K562 (cell line): ENCODE measurements around the gene FOXL2NB. TPM values are rescaled to one million over a fixed set of nuclear protein-coding genes. Genes with fewer than 3 reads are reported as not detected.

ENCODE experiments used
- DEAF1 ChIP-seq: fragments of 450-650 bp; formaldehyde crosslinking; IDR thresholded peaks from 2 replicates; pipeline ENCODE4 v1.4.0; 2020; ENCODE audit warnings: mild to moderate bottlenecking, moderate library complexity
- EP400 ChIP-seq: fragments of 450-650 bp; IDR thresholded peaks from 2 replicates; pipeline ENCODE4 v1.6.1; 2017; ENCODE audit warnings: antibody characterized with exemption, mild to moderate bottlenecking, moderate library complexity
- GABPB1 ChIP-seq: sonication (generic); formaldehyde crosslinking; IDR thresholded peaks from 2 replicates; pipeline ENCODE4 v1.8.0; 2022; ENCODE audit warnings: mild to moderate bottlenecking, missing genetic modification reagents
- MAFK ChIP-seq: IDR thresholded peaks from 2 replicates; pipeline ENCODE4 v1.6.1; 2011; ENCODE audit warnings: low read length, improper control_type of control experiment
- MIER1 ChIP-seq: fragments of 450-650 bp; IDR thresholded peaks from 2 replicates; pipeline ENCODE4 v1.6.1; 2016; ENCODE audit warnings: antibody characterized with exemption, mild to moderate bottlenecking, low read depth
- MYBL2 ChIP-seq, 2 experiments: fragments of 450-650 bp in 1 of 2; sonication (generic) in 1 of 2; formaldehyde crosslinking in 1 of 2; IDR thresholded peaks; 2 replicates each; pipeline versions ENCODE4 v1.6.1 to v1.8.1; 2017 to 2022; ENCODE audit warnings: borderline replicate concordance in 1 of 2, inconsistent platforms in 1 of 2, low read depth in 1 of 2, mild to moderate bottlenecking in 1 of 2, missing genetic modification reagents in 1 of 2, moderate library complexity in 1 of 2
- MYC ChIP-seq, 2 experiments: fragments of 250-450 bp in 1 of 2; sonication (Bioruptor Pico) in 1 of 2; IDR thresholded peaks; 2 replicates each; pipeline versions ENCODE4 v1.5.1 to v1.6.1; 2012 to 2021; ENCODE audit warnings: low read depth in 2 of 2, borderline replicate concordance in 1 of 2, improper control_type of control experiment in 1 of 2, low read length in 1 of 2, mild to moderate bottlenecking in 1 of 2, moderate library complexity in 1 of 2
- PTBP1 ChIP-seq: fragments of 200-400 bp; formaldehyde crosslinking; IDR thresholded peaks from 2 replicates; pipeline ENCODE4 v1.6.1; 2017; ENCODE audit warnings: low read depth, low read length
- UBTF ChIP-seq, 2 experiments: IDR thresholded peaks; 2 replicates each; pipeline ENCODE4 v1.6.1; 2012; ENCODE audit warnings: improper control_type of control experiment in 2 of 2, low read depth in 2 of 2, low read length in 2 of 2, borderline replicate concordance in 1 of 2
- ZFX ChIP-seq: sonication (generic); formaldehyde crosslinking; IDR thresholded peaks from 2 replicates; pipeline ENCODE4 v1.8.0; 2022; ENCODE audit warnings: mild to moderate bottlenecking, missing genetic modification reagents, moderate library complexity
- ZNF584 ChIP-seq: fragments of 200-800 bp; sonication (Bioruptor generic); IDR thresholded peaks from 2 replicates; pipeline ENCODE4 v1.6.1; 2016; ENCODE audit warnings: low read depth, mild to moderate bottlenecking, missing genetic modification characterization, missing compliant biosample characterization
- polyA plus RNA-seq, 8 experiments: library from polyadenylated mRNA; depleted of rRNA in 4 of 8; stranded (reverse) in 5 of 8; unstranded in 3 of 8; fragments of >200 nt; fragmentation: Nextera tagmentation in 2 of 8; fragmentation: Illumina TruSeq in 1 of 8; extraction: Ambion mirVana in 2 of 8; extraction: Trizol in 1 of 8; gene quantifications; 2 replicates each; pipeline versions ENCODE4 v1.2.1 to v1.2.3, GENCODE V29; 2011 to 2014; ENCODE audit warnings: inconsistent platforms in 1 of 8, missing spikeins in 1 of 8
- total RNA-seq, 7 experiments: library from RNA; depleted of rRNA in 6 of 7; stranded (reverse); fragments of >200 nt in 6 of 7; fragmentation: Illumina TruSeq in 2 of 7; extraction: Trizol in 2 of 7; gene quantifications; 2 replicates each; pipeline versions ENCODE4 v1.2.1 to v1.2.3, GENCODE V29; 2011 to 2021; ENCODE audit warnings: low replicate concordance in 1 of 7
- TF ChIP-seq, protein P1 (sequence below), 2 experiments: fragments of 450-650 bp; formaldehyde crosslinking in 1 of 2; IDR thresholded peaks; 2 replicates each; pipeline versions ENCODE4 v1.4.0 to v1.6.1; 2014 to 2020; ENCODE audit warnings: mild to moderate bottlenecking in 2 of 2, borderline replicate concordance in 1 of 2, low read depth in 1 of 2

FOXL2NB gene
- total and polyA plus RNA-seq, 9 of the 15 experiments (the other 6 are each of a cell fraction or from before 2014, with no cell fraction given), result 0.71 to 17.4 (median 9.0) TPM

GRCh38 chr3:138946663-138947494 is at the start of gene FOXL2NB, which contains the start of gene FOXL2 (continued):
- 0 out of 2 replicates have a peak, but pooled peaks have one; percentile 5 for TF ChIP-seq PTBP1
- TF ChIP-seq GABPB1 (CRISPR knock-in tag), result peak; percentile 42; the same call in 1 of the 2 replicates
- TF ChIP-seq MAFK, result no peak
- TF ChIP-seq EP400, result peak; percentile 60; the same call in 1 of the 2 replicates
- TF ChIP-seq MYC (IDR thresholded peaks at IDR 0.05; ENCODE audit: low read depth, low read length), result peak; percentile 61; the same call in 1 of the 2 replicates
- TF ChIP-seq MYC (CRISPR knock-in tag; IDR thresholded peaks at IDR 0.05; ENCODE audit: borderline replicate concordance, low read depth), result 0 out of 2 replicates have a peak, but pooled peaks have one; percentile 52
- no peak for TF ChIP-seq DEAF1 (CRISPR knock-in tag)
- no peak for TF ChIP-seq ZNF584 (CRISPR knock-in tag)
- TF ChIP-seq, protein P1, sequence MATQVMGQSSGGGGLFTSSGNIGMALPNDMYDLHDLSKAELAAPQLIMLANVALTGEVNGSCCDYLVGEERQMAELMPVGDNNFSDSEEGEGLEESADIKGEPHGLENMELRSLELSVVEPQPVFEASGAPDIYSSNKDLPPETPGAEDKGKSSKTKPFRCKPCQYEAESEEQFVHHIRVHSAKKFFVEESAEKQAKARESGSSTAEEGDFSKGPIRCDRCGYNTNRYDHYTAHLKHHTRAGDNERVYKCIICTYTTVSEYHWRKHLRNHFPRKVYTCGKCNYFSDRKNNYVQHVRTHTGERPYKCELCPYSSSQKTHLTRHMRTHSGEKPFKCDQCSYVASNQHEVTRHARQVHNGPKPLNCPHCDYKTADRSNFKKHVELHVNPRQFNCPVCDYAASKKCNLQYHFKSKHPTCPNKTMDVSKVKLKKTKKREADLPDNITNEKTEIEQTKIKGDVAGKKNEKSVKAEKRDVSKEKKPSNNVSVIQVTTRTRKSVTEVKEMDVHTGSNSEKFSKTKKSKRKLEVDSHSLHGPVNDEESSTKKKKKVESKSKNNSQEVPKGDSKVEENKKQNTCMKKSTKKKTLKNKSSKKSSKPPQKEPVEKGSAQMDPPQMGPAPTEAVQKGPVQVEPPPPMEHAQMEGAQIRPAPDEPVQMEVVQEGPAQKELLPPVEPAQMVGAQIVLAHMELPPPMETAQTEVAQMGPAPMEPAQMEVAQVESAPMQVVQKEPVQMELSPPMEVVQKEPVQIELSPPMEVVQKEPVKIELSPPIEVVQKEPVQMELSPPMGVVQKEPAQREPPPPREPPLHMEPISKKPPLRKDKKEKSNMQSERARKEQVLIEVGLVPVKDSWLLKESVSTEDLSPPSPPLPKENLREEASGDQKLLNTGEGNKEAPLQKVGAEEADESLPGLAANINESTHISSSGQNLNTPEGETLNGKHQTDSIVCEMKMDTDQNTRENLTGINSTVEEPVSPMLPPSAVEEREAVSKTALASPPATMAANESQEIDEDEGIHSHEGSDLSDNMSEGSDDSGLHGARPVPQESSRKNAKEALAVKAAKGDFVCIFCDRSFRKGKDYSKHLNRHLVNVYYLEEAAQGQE (IDR thresholded peaks at IDR 0.05; ENCODE audit: borderline replicate concordance), result no peak
- TF ChIP-seq, protein P1 (CRISPR knock-in tag; IDR thresholded peaks at IDR 0.05; ENCODE audit: low read depth), result no peak
- no peak for TF ChIP-seq MIER1
- TF ChIP-seq UBTF (IDR thresholded peaks at IDR 0.05; ENCODE audit: borderline replicate concordance in 1 of 2, low read depth in 2 of 2, low read length in 2 of 2), result peak; percentile 76 to 83; a peak in 1 of 4 replicates
- TF ChIP-seq MYBL2 (IDR thresholded peaks at IDR 0.05; ENCODE audit: low read depth), result no peak
- no peak for TF ChIP-seq MYBL2 (CRISPR knock-in tag; IDR thresholded peaks at IDR 0.05; ENCODE audit: borderline replicate concordance)
- peak; percentile 85 for TF ChIP-seq ZFX (CRISPR knock-in tag)
